Breast epithelium (tissue), 3 donors: ENCODE measurements around the gene RCOR2.

Experiments
- CTCF ChIP-seq, 3 donors: fragments of 450-650 bp; IDR thresholded peaks; one replicate each; pipeline ENCODE4 v1.5.1; 2016 to 2017; ENCODE audit warnings: antibody characterized with exemption in 3 of 3, mild to moderate bottlenecking in 3 of 3, moderate library complexity in 3 of 3
- POLR2A ChIP-seq: fragments of 450-650 bp; IDR thresholded peaks from one replicate; pipeline ENCODE4 v1.6.1; 2016; ENCODE audit warnings: antibody characterized with exemption, mild to moderate bottlenecking, moderate library complexity

GRCh38 chr11:63966444-63966843 lies 49.5 kb upstream of the RCOR2 start:
- TF ChIP-seq CTCF (IDR thresholded peaks at IDR 0.05) (no peak), POLR2A (no peak)
